K562 (cell line): ENCODE measurements around the gene SLC4A1. TPM values are rescaled to one million over a fixed set of nuclear protein-coding genes. Genes with fewer than 3 reads are reported as not detected.
"Not testable (repeated sequence)": the region's sequence is repeated elsewhere in the genome, so short reads cannot be mapped to it uniquely, and the experiment has no call there.

ENCODE experiments used
- ATAC-seq: fragments of 200-7000 bp; cut with Tn5 transposase; 3 replicates; pipeline ENCODE4 v1.9.1; 2020; ENCODE audit warnings: moderate library complexity
- BruUV-seq: library from RNA; stranded (reverse); fragments of 400-500 nt; replicated peaks from 2 replicates; lab custom pipeline; 2021; lab: Mats Ljungman, UMichigan
- CTCF ChIA-PET: fragments of 300-600 bp; formaldehyde crosslinking; extraction: SDS; loops from one replicate; lab custom pipeline; 2021; ENCODE audit warnings: low intra/inter-chr PET ratio; lab: Yijun Ruan, JAX
- POLR2A ChIA-PET: fragments of 300-600, 350-650 bp; sonication (Branson Sonifier 250); formaldehyde crosslinking; extraction: SDS; loops from one replicate; lab custom pipeline; 2021; ENCODE audit warnings: antibody characterized with exemption, inconsistent platforms; lab: Yijun Ruan, JAX
- DNase-seq, 4 experiments: peaks; one replicate each; pipeline versions ENCODE4 v3.0.0 to v3.0.0-alpha.2; 2011 to 2018; ENCODE audit warnings: low spot score in 3 of 4, mixed read lengths in 3 of 4; ENCODE audit errors: extremely low read depth in 1 of 4
- FAIRE-seq: peaks from 2 replicates; lab custom pipeline; 2011; peaks lifted over from hg19 to GRCh38; lab: Jason Lieb, UNC
- H2AFZ ChIP-seq: 2 replicates; pipeline ENCODE4 v1.6.0; 2011; ENCODE audit warnings: low read depth, low read length, control low read depth, inconsistent platforms
- H3K27ac ChIP-seq: fragments of 200-600 bp; 3 replicates; pipeline ENCODE4 v1.8.0; 2011; ENCODE audit warnings: low read depth, mild to moderate bottlenecking, control low read depth, inconsistent platforms, low read length, moderate library complexity, mixed read lengths; ENCODE audit errors: extremely low read depth
- H3K27me3 ChIP-seq, 2 experiments: fragments of 300-600 bp in 1 of 2; 2 replicates in 1 of 2; 3 replicates in 1 of 2; pipeline versions ENCODE4 v1.6.0 to v1.8.0; 2011; ENCODE audit warnings: inconsistent platforms in 2 of 2, low read length in 2 of 2, mild to moderate bottlenecking in 1 of 2, mixed read lengths in 1 of 2, moderate library complexity in 1 of 2; ENCODE audit not compliant: control insufficient read depth in 2 of 2, insufficient read depth in 2 of 2
- H3K36me3 ChIP-seq: fragments of 300-600 bp; 3 replicates; pipeline ENCODE4 v1.8.0; 2011; ENCODE audit warnings: mild to moderate bottlenecking, low read length, inconsistent platforms; ENCODE audit not compliant: control insufficient read depth, insufficient read depth
- H3K4me1 ChIP-seq, 2 experiments: fragments of 200-600 bp in 1 of 2; replicated peaks in 1 of 2; 2 replicates in 1 of 2; 3 replicates in 1 of 2; pipeline versions ENCODE4 v1.5.1 to v1.8.0; 2011; ENCODE audit warnings: inconsistent platforms in 2 of 2, low read length in 2 of 2, mild to moderate bottlenecking in 1 of 2, mixed read lengths in 1 of 2, moderate library complexity in 1 of 2; ENCODE audit not compliant: control insufficient read depth in 2 of 2, insufficient read depth in 2 of 2
- H3K4me2 ChIP-seq: 2 replicates; pipeline ENCODE4 v1.6.1; 2011; ENCODE audit warnings: low read length, control low read depth, inconsistent platforms, mixed read lengths; ENCODE audit not compliant: insufficient read depth
- H3K4me3 ChIP-seq: fragments of 200-600 bp; sonication (generic), shearing (Covaris generic); 2 replicates; pipeline ENCODE4 v1.5.1; 2016; ENCODE audit warnings: control low read depth, inconsistent platforms
- H3K79me2 ChIP-seq: fragments of 200-600 bp; 3 replicates; pipeline ENCODE4 v1.8.0; 2011; ENCODE audit warnings: low read length, inconsistent platforms; ENCODE audit not compliant: control insufficient read depth, insufficient read depth
- H3K9ac ChIP-seq, 2 experiments: 2 replicates each; pipeline versions ENCODE4 v1.6.0 to v1.6.1; 2011; ENCODE audit warnings: low read depth in 2 of 2, low read length in 2 of 2, control low read depth in 1 of 2, inconsistent platforms in 1 of 2, mild to moderate bottlenecking in 1 of 2, mixed read lengths in 1 of 2; ENCODE audit not compliant: insufficient read depth in 1 of 2
- H3K9me1 ChIP-seq: one replicate; pipeline ENCODE4 v1.6.0; 2011; ENCODE audit warnings: inconsistent platforms, mild to moderate bottlenecking, low read length, moderate library complexity; ENCODE audit not compliant: control insufficient read depth, insufficient read depth
- H3K9me3 ChIP-seq: replicated peaks from 2 replicates; pipeline ENCODE4 v1.5.1; 2011; ENCODE audit warnings: low read depth, low read length, inconsistent platforms; ENCODE audit not compliant: control insufficient read depth, insufficient read depth
- H4K20me1 ChIP-seq: replicated peaks from 2 replicates; pipeline ENCODE4 v1.6.1; 2011; ENCODE audit warnings: low read length, inconsistent platforms, mixed read lengths; ENCODE audit not compliant: control insufficient read depth, insufficient read depth
- ADNP ChIP-seq: fragments of 200-800 bp; sonication (Bioruptor generic); IDR thresholded peaks from 2 replicates; pipeline ENCODE4 v1.6.1; 2016; ENCODE audit warnings: missing genetic modification characterization, missing compliant biosample characterization
- ARID1B ChIP-seq: fragments of 450-650 bp; IDR thresholded peaks from 2 replicates; pipeline ENCODE4 v1.6.1; 2016; ENCODE audit warnings: antibody characterized with exemption, mild to moderate bottlenecking, inconsistent platforms
- BCOR ChIP-seq: fragments of 450-650 bp; IDR thresholded peaks from 2 replicates; pipeline ENCODE4 v1.6.1; 2016
- ELF2 ChIP-seq: fragments of 250-450 bp; sonication (Bioruptor Pico); IDR thresholded peaks from 2 replicates; pipeline ENCODE4 v1.5.0; 2021; ENCODE audit warnings: mild to moderate bottlenecking
- NCOA4 ChIP-seq: fragments of 450-650 bp; IDR thresholded peaks from 2 replicates; pipeline ENCODE4 v1.6.1; 2018; ENCODE audit warnings: mild to moderate bottlenecking; ENCODE audit not compliant: partially characterized antibody
- NFIC ChIP-seq: fragments of 450-650 bp; IDR thresholded peaks from 2 replicates; pipeline ENCODE4 v1.6.1; 2017; ENCODE audit warnings: mild to moderate bottlenecking, inconsistent platforms
- NR2C2 ChIP-seq, 2 experiments: fragments of 200-800 bp in 1 of 2; sonication (Bioruptor generic) in 1 of 2; sonication (generic) in 1 of 2; formaldehyde crosslinking in 1 of 2; IDR thresholded peaks; 2 replicates each; pipeline versions ENCODE4 v1.6.1 to v1.8.0; 2016 to 2022; ENCODE audit warnings: mild to moderate bottlenecking in 1 of 2, missing compliant biosample characterization in 1 of 2, missing genetic modification characterization in 1 of 2, missing genetic modification reagents in 1 of 2
- POU5F1 ChIP-seq: fragments of 150-350 bp; IDR thresholded peaks from 2 replicates; pipeline ENCODE4 v1.6.1; 2014; ENCODE audit warnings: borderline replicate concordance, low read length, low read depth, mild to moderate bottlenecking; ENCODE audit not compliant: partially characterized antibody
- RBM17 ChIP-seq: fragments of 200-400 bp; formaldehyde crosslinking; IDR thresholded peaks from 2 replicates; pipeline ENCODE4 v1.6.1; 2017; ENCODE audit warnings: low read depth, mild to moderate bottlenecking, low read length, borderline replicate concordance
- RCOR1 ChIP-seq, 2 experiments: IDR thresholded peaks; 2 replicates each; pipeline ENCODE4 v1.6.1; 2012; ENCODE audit warnings: low read depth in 2 of 2, low read length in 2 of 2, borderline replicate concordance in 1 of 2, improper control_type of control experiment in 1 of 2
- TAL1 ChIP-seq: fragments of 450-650 bp; IDR thresholded peaks from 2 replicates; pipeline ENCODE4 v1.6.1; 2016; ENCODE audit warnings: mild to moderate bottlenecking
- WGBS: fragments of 100-300 bp; shearing (Covaris generic); methylation state at CpG from one replicate; pipeline ENCODE4 v1.1.6; 2016; ENCODE audit warnings: low coverage, mixed read lengths; ENCODE audit not compliant: insufficient coverage; ENCODE audit errors: missing lambda C conversion rate; 5-methylcytosine and 5-hydroxymethylcytosine counted together
- in situ Hi-C: fragments of 300-500 bp; cut with MboI; formaldehyde crosslinking; loops from 4 replicates; pipeline ENCODE4 v1.15.0; 2018; ENCODE audit warnings: inconsistent platforms, mixed read lengths
- intact Hi-C: fragments of 100-400 bp; cut with micrococcal nuclease; formaldehyde crosslinking; loops from 2 replicates; pipeline ENCODE4 v1.14.2; 2022
- polyA plus RNA-seq, 8 experiments: library from polyadenylated mRNA; depleted of rRNA in 4 of 8; stranded (reverse) in 5 of 8; unstranded in 3 of 8; fragments of >200 nt; fragmentation: Nextera tagmentation in 2 of 8; fragmentation: Illumina TruSeq in 1 of 8; extraction: Ambion mirVana in 2 of 8; extraction: Trizol in 1 of 8; gene quantifications; 2 replicates each; pipeline versions ENCODE4 v1.2.1 to v1.2.3, GENCODE V29; 2011 to 2014; ENCODE audit warnings: inconsistent platforms in 1 of 8, missing spikeins in 1 of 8
- total RNA-seq, 7 experiments: library from RNA; depleted of rRNA in 6 of 7; stranded (reverse); fragments of >200 nt in 6 of 7; fragmentation: Illumina TruSeq in 2 of 7; extraction: Trizol in 2 of 7; gene quantifications; 2 replicates each; pipeline versions ENCODE4 v1.2.1 to v1.2.3, GENCODE V29; 2011 to 2021; ENCODE audit warnings: low replicate concordance in 1 of 7
- TF ChIP-seq, protein P1 (sequence below): fragments of 250-450 bp; sonication (Bioruptor Pico); IDR thresholded peaks from 2 replicates; pipeline ENCODE4 v1.5.0; 2020; ENCODE audit warnings: mild to moderate bottlenecking

SLC4A1 gene
- total and polyA plus RNA-seq, 9 of the 15 experiments (the other 6 are each of a cell fraction or from before 2014, with no cell fraction given) = 0.14 to 1.00 (median 0.53) TPM

DNA sequence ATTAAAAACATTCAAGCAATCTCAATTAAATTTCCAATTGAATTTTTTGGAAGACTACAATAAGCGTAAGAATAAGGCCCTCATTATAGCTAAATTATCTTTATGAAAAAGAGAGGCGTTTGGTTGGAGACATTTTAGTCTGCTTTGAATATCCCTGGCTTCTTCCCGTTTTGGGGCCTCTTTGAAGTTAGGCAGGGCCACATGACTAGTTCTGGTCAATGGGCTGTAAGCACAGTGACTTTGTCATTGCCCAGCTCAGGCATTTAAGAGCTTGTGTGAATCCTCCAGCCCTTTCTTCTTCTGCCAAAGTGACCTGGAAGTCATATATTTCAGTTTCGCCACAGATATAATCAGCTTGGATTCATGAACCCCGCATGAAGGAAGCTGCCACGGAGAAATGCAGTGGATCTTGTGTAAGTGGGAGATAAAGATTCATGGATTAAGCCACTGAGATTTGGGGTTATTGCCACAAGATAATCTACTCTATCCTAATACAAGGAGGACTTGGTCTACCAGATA lies 26.8 kb downstream of the SLC4A1 start (continued):
- TF ChIP-seq NR2C2 (CRISPR knock-in tag; IDR thresholded peaks at IDR 0.05) (no peak), NR2C2 (tag; IDR thresholded peaks at IDR 0.05) (peak; percentile 57; the same call in 1 of the 2 replicates)
- TF ChIP-seq, all 486 proteins: peak for 11

GRCh38 chr17:44237886-44238285 lies 30.0 kb downstream of the SLC4A1 start:
- H3K36me3 ChIP-seq, FAIRE-seq, H3K4me2 ChIP-seq, POLR2A ChIA-PET, BruUV-seq, H3K4me3 ChIP-seq, H3K27me3 ChIP-seq, DNase-seq, H3K27ac ChIP-seq, H3K9me3 ChIP-seq, H2AFZ ChIP-seq, CTCF ChIA-PET, H3K9me1 ChIP-seq, H3K79me2 ChIP-seq, H4K20me1 ChIP-seq, ATAC-seq, H3K9ac ChIP-seq, intact Hi-C loops, in situ Hi-C loops: not testable (repeated sequence)
- WGBS = 59% methylated on average over 10 of the region's 28 CpGs
- peaks cover 6 to 16% of the 10 kb centered on the region in 2 experiments; a peak in 2 of 5 replicates for H3K4me1 ChIP-seq

DNA sequence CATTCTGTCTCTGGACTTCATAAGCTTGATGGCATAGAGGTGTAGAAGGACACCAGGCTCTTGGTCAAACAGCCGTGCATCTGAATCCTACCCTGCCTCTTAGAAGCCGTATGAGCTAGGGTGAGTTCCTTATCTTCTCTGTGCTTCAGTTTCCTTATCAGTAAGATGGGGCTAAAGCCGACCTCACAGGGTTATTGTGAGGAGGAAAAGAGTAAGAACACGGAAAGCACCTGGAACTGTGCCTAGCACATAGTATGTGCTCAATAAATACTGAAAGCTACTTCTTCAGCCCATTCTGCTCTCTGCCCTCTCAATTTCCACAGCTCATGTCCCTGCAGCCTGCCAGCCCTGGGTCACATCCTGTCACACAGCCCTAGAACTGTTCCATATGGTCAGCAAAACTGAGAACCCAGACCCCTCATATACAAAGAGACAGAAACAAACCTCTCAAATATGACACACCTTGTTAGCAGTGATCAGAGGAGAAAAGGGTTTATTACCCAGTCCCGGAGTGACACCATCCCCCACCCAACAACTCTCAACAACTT lies 31.4 kb downstream of the SLC4A1 start:
- intact Hi-C loops (no loop called here), in situ Hi-C loops (no loop called here)
- H4K20me1 ChIP-seq = no peaks in the 10 kb centered on the region
- peaks cover 6 to 16% of the 10 kb centered on the region in 2 experiments; a peak in 2 of 5 replicates for H3K4me1 ChIP-seq
- H3K27me3 ChIP-seq = no peaks in the 10 kb centered on the region
- WGBS = 3% methylated on average over 5 of the region's 5 CpGs
- no peaks in the 10 kb centered on the region for H3K9me3 ChIP-seq
- POLR2A ChIA-PET = interaction anchor here (0.7 to 1.7 kb wide), 2 partner anchors 11 to 17 kb away, joined by 3 to 4 read pairs; partner anchors contain the start of gene UBTF
- no peaks in the 10 kb centered on the region for H3K79me2 ChIP-seq
- H3K9me1 ChIP-seq = no peaks in the 10 kb centered on the region
- peak in 2 of 4 experiments; percentile 44 to 47 for DNase-seq
- CTCF ChIA-PET = no interaction called here
- H3K27ac ChIP-seq = no peak overlapping the region
- no peak overlapping the region for H3K4me3 ChIP-seq
- peak; percentile 29 for FAIRE-seq
- no TSS peak for BruUV-seq
- 0 out of 4 replicates have a peak overlapping the region, but pooled peaks of 1 of the 2 experiments have one; percentile 16 for H3K9ac ChIP-seq
- peak; percentile 44; the same call in 2 of the 3 replicates for ATAC-seq
- no peak overlapping the region for H3K4me2 ChIP-seq
- H2AFZ ChIP-seq = no peak overlapping the region
- no peaks in the 10 kb centered on the region for H3K36me3 ChIP-seq
- TF ChIP-seq ARID1B = 0 out of 2 replicates have a peak, but pooled peaks have one; percentile 8
- peak; percentile 47; the same call in 1 of the 2 replicates for TF ChIP-seq NFIC
- TF ChIP-seq POU5F1 = no peak
- TF ChIP-seq BCOR = peak; percentile 55; the same call in 1 of the 2 replicates
- 0 out of 2 replicates have a peak, but pooled peaks have one; percentile 15 for TF ChIP-seq TAL1
- 0 out of 4 replicates have a peak, but pooled peaks of 1 of the 2 experiments have one; percentile 54 for TF ChIP-seq RCOR1 (IDR thresholded peaks at IDR 0.05; ENCODE audit: borderline replicate concordance in 1 of 2, low read depth in 2 of 2, low read length in 2 of 2)
- peak; percentile 59; the same call in 1 of the 2 replicates for TF ChIP-seq ADNP
- TF ChIP-seq, protein P1, sequence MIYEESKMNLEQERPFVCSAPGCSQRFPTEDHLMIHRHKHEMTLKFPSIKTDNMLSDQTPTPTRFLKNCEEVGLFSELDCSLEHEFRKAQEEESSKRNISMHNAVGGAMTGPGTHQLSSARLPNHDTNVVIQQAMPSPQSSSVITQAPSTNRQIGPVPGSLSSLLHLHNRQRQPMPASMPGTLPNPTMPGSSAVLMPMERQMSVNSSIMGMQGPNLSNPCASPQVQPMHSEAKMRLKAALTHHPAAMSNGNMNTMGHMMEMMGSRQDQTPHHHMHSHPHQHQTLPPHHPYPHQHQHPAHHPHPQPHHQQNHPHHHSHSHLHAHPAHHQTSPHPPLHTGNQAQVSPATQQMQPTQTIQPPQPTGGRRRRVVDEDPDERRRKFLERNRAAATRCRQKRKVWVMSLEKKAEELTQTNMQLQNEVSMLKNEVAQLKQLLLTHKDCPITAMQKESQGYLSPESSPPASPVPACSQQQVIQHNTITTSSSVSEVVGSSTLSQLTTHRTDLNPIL (CRISPR knock-in tag) = no peak
- TF ChIP-seq NCOA4 = no peak
- no peak for TF ChIP-seq RBM17
- no peak for TF ChIP-seq ELF2 (CRISPR knock-in tag)
